Mesothelial cell of epicardium (in vitro differentiated cells): ENCODE measurements around the gene AFAP1. TPM values are rescaled to one million over a fixed set of nuclear protein-coding genes. Genes with fewer than 3 reads are reported as not detected.

Experiments
- DNase-seq, 2 experiments: peaks; one replicate each; pipeline ENCODE4 v3.0.0; 2021; ENCODE audit warnings: low spot score in 2 of 2; ENCODE audit not compliant: unreplicated experiment in 2 of 2
- H3K27ac Mint-ChIP-seq: 2 replicates; pipeline ENCODE4 v1.8.0; 2021; ENCODE audit warnings: mixed read lengths
- H3K27me3 Mint-ChIP-seq: 2 replicates; pipeline ENCODE4 v1.8.0; 2021; ENCODE audit warnings: low read depth, mixed read lengths
- H3K36me3 Mint-ChIP-seq: 2 replicates; pipeline ENCODE4 v1.8.0; 2021; ENCODE audit warnings: mixed read lengths
- H3K4me1 Mint-ChIP-seq: 2 replicates; pipeline ENCODE4 v1.8.0; 2021; ENCODE audit warnings: mixed read lengths
- H3K4me3 Mint-ChIP-seq: 2 replicates; pipeline ENCODE4 v1.8.0; 2021; ENCODE audit warnings: mild to moderate bottlenecking, moderate library complexity, mixed read lengths
- H3K9me3 Mint-ChIP-seq: 2 replicates; pipeline ENCODE4 v1.8.0; 2021; ENCODE audit warnings: mixed read lengths
- total RNA-seq: library from RNA; stranded (reverse); gene quantifications from 3 replicates; pipeline ENCODE4 v1.2.1, GENCODE V29; 2021
- TF ChIP-seq, protein P1 (sequence below): fragments of 200-600 bp; sonication (generic); IDR thresholded peaks from one replicate; pipeline ENCODE4 v1.5.0; 2021; ENCODE audit warnings: antibody characterized with exemption; ENCODE audit not compliant: unreplicated experiment

AFAP1 gene
- total RNA-seq, 1 donor from 2014 or later, result 82.4 TPM

DNA sequence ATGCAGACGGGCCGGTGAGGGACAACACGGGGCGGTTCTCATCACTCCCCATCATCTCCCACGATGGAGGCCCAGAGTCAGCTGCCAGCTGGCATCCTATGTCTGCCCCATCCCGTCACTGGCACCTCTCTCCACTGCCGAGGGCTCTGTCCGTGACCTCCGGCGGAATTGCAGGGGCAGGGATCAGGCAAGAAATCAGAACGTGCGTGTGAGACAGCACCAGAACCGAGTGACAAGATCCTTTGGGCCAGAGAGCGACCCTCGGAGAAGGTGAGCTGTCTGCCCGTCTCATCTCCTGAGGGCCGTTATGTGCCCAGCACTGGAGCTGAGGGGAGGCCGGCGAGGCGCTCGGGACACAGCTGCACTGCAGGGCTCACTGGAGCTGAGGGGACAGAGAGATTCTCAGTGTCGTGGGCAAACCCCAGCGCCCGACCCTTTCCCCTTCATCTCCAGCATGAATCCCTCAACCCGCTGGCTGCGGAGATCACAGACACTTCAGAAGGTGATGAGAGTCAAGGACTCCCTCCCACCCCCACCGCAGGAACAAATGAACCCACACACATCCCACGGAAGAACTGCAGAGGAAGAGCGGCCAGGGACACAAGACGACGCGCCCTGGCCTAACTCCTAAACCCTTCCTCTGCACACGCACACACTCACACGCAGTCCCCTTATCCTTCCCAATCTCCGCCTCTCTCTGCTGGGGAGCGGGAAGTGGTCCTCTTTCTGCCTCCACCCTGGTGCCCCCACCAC is 128.7 kb downstream of the AFAP1 start:
- peaks cover 3% of the 10 kb centered on the region for H3K9me3 Mint-ChIP-seq
- peaks cover 52% of the 10 kb centered on the region for H3K36me3 Mint-ChIP-seq
- no peak for DNase-seq
- H3K4me3 Mint-ChIP-seq, result no peak overlapping the region
- TF ChIP-seq, protein P1, sequence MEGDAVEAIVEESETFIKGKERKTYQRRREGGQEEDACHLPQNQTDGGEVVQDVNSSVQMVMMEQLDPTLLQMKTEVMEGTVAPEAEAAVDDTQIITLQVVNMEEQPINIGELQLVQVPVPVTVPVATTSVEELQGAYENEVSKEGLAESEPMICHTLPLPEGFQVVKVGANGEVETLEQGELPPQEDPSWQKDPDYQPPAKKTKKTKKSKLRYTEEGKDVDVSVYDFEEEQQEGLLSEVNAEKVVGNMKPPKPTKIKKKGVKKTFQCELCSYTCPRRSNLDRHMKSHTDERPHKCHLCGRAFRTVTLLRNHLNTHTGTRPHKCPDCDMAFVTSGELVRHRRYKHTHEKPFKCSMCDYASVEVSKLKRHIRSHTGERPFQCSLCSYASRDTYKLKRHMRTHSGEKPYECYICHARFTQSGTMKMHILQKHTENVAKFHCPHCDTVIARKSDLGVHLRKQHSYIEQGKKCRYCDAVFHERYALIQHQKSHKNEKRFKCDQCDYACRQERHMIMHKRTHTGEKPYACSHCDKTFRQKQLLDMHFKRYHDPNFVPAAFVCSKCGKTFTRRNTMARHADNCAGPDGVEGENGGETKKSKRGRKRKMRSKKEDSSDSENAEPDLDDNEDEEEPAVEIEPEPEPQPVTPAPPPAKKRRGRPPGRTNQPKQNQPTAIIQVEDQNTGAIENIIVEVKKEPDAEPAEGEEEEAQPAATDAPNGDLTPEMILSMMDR, result no peak
- H3K27ac Mint-ChIP-seq, result peak overlapping the region; percentile 74
- no peaks in the 10 kb centered on the region for H3K27me3 Mint-ChIP-seq
- peaks cover 37% of the 10 kb centered on the region for H3K4me1 Mint-ChIP-seq

DNA sequence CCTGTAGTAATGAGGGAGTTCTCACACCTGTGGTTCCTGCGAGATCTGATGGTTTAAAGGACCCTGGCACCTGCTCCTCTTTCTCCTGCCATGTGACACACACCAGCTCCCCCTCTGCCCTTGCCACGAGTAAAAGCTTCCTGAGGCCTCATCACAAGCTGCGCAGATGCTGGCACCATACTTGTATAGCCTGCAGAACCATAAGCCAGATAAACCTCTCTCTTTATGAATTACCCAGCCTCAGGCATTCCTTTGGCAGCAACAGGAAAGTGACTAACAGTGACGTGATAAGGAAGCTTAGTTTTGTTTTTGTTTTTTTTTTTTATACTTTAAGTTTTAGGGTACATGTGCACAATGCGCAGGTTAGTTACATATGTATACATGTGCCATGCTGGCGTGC is 130.9 kb downstream of the AFAP1 start:
- DNase-seq, result no peak
- H3K9me3 Mint-ChIP-seq, result peaks cover 3% of the 10 kb centered on the region
- H3K4me1 Mint-ChIP-seq, result peaks cover 56% of the 10 kb centered on the region
- H3K27ac Mint-ChIP-seq, result peak overlapping the region; percentile 21
- no peak overlapping the region for H3K4me3 Mint-ChIP-seq
- TF ChIP-seq, protein P1, result no peak
- no peaks in the 10 kb centered on the region for H3K27me3 Mint-ChIP-seq
- H3K36me3 Mint-ChIP-seq, result peaks cover 34% of the 10 kb centered on the region

DNA sequence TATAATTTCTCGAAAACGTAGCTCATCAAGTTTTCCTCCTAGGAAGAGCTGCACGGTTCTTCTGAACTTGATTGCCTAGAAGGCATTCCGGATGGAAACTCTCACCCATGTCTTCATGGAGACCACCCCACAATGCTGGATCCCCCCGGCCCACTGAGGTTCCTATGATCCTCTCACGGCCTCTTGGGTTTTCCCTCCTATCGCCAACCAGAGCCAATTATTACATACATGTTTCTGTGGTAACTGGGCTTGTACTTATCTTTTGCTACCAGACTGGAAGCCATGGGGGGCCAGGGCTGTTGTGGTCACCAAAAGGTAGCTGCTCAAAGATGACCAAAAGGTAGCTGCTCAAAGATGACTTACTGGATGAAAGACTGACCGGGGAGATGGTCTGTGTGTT is 131.5 kb downstream of the AFAP1 start:
- Mint-ChIP-seq H3K27ac (no peak overlapping the region), H3K27me3 (no peaks in the 10 kb centered on the region), H3K36me3 (peaks cover 30% of the 10 kb centered on the region), H3K9me3 (peaks cover 3% of the 10 kb centered on the region), H3K4me1 (peaks cover 56% of the 10 kb centered on the region), H3K4me3 (no peak overlapping the region)
- no peak for DNase-seq
- TF ChIP-seq, protein P1, result no peak

DNA sequence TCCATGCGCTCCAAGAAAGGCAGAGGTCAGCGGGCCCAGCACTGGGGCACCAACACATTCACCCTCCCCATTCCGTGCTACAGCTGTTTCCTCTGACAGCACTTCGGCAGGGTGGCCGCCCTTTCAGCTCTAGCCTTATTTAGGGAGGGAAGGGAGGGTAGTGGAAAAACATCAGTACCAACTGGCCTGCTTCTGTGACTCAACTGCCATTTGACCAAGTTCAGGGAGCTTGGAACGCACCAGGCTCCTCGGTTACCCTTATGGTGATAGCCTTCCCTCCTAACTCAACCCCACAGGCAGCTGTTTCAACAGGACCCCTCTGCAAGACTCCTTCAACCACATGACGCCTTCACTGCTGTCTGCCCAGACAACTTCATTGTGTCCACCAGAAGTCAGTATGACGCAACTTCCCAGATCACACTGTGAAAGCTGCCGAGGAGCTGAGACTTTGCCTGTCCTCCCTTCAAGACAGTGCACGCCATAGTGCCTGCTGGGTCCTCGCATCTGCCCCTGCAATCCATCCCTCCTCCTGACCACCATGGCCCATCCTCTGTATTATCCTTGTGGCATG is 132.2 kb downstream of the AFAP1 start:
- peak overlapping the region; percentile 96 for H3K27ac Mint-ChIP-seq
- no peak for DNase-seq
- no peak overlapping the region for H3K4me3 Mint-ChIP-seq
- H3K9me3 Mint-ChIP-seq, result peaks cover 3% of the 10 kb centered on the region
- TF ChIP-seq, protein P1, result no peak
- no peaks in the 10 kb centered on the region for H3K27me3 Mint-ChIP-seq
- H3K4me1 Mint-ChIP-seq, result peaks cover 54% of the 10 kb centered on the region
- H3K36me3 Mint-ChIP-seq, result peaks cover 30% of the 10 kb centered on the region

DNA sequence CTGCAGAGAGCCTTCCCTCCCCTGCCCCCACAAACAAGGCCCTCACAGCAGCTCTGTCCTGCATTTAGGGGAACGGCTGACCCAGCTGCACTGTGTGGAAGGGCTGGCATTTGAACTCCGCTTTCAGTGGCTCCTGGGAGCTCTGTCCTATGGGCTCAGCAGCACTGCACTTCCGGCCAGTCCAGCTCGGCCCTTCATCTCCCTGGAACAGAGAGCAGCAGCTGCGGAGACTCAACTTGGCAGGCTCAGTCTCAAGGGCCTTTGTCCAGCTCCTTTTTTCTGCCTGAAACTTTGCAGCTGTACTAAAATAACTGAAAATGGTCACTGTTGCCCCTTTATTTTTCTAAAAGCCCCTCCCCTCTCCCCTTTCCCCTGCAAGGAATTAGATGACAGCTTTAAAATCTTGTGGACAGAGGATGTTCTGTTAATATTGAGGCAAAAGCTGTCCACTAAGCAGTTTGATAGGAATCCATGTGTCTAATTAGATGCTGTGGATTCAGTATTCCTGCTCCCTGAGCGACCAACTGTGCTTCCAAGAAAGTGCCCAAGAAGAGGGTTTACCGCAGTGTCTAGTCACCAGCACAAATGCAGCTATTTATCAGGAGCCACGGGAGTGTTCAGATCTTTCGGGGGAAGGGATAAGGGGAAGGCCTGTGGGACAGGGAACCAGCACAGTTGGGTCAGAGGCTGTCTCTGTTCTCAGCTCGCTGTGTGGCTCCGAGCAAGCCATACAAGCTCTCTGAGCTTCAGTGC is 133.1 kb downstream of the AFAP1 start:
- H3K36me3 Mint-ChIP-seq, result peaks cover 35% of the 10 kb centered on the region
- H3K4me1 Mint-ChIP-seq, result peaks cover 51% of the 10 kb centered on the region
- no peaks in the 10 kb centered on the region for H3K27me3 Mint-ChIP-seq
- H3K27ac Mint-ChIP-seq, result peak overlapping the region; percentile 96
- TF ChIP-seq, protein P1, result no peak
- no peak overlapping the region for H3K4me3 Mint-ChIP-seq
- peaks cover 3% of the 10 kb centered on the region for H3K9me3 Mint-ChIP-seq
- DNase-seq, result no peak
